ENCODE measurements around the gene DYRK3. TPM values are rescaled to one million over a fixed set of nuclear protein-coding genes. Genes with fewer than 3 reads are reported as not detected.

The DYRK3 gene
- total RNA-seq, 2 donors from 2014 or later, result 2.6 to 9.7 TPM

- DNase-seq (ENCODE audit: low spot score), result no peak
- Histone ChIP-seq H3K36me3 (no peaks in the 10 kb centered on the region), H3K27me3 (replicated peaks; ENCODE audit: insufficient read depth) (no peaks in the 10 kb centered on the region), H3K4me1 (replicated peaks) (peaks cover 8% of the 10 kb centered on the region), H3K27ac (peak overlapping the region in 1 of 2 donors; percentile 63), H3K4me3 (no peak overlapping the region), H3K9me3 (no peaks in the 10 kb centered on the region)
- intact Hi-C loops (cut with DNase I), result no loop called here
- 52% methylated on average over 7 of the region's 7 CpGs for WGBS
- TF ChIP-seq POLR2AphosphoS5 (IDR thresholded peaks at IDR 0.05) (no peak), CTCF (IDR thresholded peaks at IDR 0.05) (no peak), POLR2A (IDR thresholded peaks at IDR 0.05) (no peak)
These were observed 46.1 kb upstream of the DYRK3 start for GRCh38 chr1:206589206-206589605.

DNA sequence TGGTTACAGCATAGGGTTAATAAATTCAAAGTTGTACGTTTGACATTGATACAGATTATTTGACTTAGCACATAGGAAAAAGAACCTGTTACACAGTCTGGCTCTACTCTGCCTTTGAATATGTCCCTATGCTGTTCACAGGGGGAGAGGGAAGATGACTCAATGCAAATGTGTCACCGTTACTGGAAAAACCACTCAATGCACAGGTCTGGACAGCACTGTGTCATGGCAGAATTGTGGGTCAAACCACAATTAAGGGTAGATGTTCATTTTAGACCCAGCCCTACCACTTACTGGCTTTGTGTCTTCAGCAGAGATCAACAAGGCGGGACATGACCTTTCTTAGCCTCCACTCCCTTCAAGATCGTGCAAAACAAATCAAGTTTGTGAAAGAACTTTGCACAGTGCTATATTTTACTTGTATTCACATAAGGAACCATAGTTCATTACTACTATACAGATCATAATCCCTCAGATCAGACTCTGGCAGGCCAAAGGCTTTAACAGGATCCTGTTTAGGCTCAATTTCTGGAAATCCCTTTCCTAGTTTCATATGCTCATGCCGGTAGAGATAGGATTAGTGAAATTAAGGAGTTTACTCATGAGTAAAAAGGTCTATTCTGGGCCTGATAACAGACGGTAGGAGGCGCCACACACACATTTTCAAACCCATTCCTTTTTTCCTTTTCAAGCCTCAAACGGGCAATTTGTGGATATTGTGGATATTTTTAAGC, 45.1 kb upstream of the DYRK3 start:
- Histone ChIP-seq H3K9me3 (no peaks in the 10 kb centered on the region), H3K36me3 (no peaks in the 10 kb centered on the region), H3K4me3 (no peak overlapping the region), H3K27ac (no peak overlapping the region), H3K27me3 (replicated peaks; ENCODE audit: insufficient read depth) (no peaks in the 10 kb centered on the region), H3K4me1 (replicated peaks) (peaks cover 8% of the 10 kb centered on the region)
- no peak for DNase-seq (ENCODE audit: low spot score)
- TF ChIP-seq POLR2AphosphoS5 (IDR thresholded peaks at IDR 0.05) (no peak), CTCF (IDR thresholded peaks at IDR 0.05) (no peak), POLR2A (IDR thresholded peaks at IDR 0.05) (no peak)
- 54% methylated on average over 8 of the region's 8 CpGs for WGBS
- intact Hi-C loops (cut with DNase I), result no loop called here

DNA sequence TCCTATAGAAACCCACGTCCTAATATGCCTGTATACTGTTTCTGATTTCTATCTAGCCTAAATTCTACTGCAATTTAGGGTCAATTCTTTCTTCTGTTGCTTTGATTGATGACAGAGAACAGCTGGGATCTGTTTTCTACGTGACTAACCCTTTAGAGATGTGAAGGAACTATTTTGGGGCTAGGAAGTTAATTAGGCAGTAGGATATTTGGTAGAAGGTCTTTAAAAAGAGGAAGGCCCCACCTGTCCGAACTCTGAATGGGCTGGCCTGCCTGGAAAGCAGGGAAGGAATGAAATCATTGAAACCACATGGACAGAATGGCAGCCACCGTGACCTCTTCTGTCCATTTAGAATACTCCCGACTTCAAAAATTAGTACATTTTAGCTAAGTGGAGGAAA, 44.1 kb upstream of the DYRK3 start:
- DNase-seq (ENCODE audit: low spot score), result no peak
- Histone ChIP-seq H3K4me1 (replicated peaks) (peaks cover 8% of the 10 kb centered on the region), H3K27ac (no peak overlapping the region), H3K4me3 (no peak overlapping the region), H3K36me3 (no peaks in the 10 kb centered on the region), H3K27me3 (replicated peaks; ENCODE audit: insufficient read depth) (no peaks in the 10 kb centered on the region), H3K9me3 (no peaks in the 10 kb centered on the region)
- 85% methylated on average over 5 of the region's 5 CpGs for WGBS
- no peak for TF ChIP-seq POLR2A (IDR thresholded peaks at IDR 0.05)
- TF ChIP-seq CTCF (IDR thresholded peaks at IDR 0.05), result no peak
- TF ChIP-seq POLR2AphosphoS5 (IDR thresholded peaks at IDR 0.05), result no peak
- intact Hi-C loops (cut with DNase I), result no loop called here

DNA sequence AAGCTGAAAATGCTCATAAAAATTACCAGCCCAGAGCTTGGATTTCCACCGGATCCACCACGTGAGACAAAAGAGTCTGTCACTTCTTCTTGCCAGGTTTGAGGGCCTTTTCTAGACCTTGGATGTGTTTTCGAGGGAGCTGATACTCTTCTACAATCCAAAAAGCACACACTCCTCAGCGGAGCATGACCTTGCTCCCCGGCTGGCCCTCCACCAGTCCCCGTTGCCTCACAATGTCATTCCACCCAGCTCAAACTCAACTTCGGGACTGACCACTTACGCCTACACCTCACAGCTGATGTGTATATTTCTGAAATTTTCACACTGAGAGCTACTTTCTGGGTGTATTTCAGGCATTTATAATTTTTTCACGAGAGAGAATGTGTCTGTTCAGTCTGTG, 43.6 kb upstream of the DYRK3 start:
- H3K4me1 ChIP-seq (replicated peaks), result peaks cover 3% of the 10 kb centered on the region
- H3K9me3 ChIP-seq, result no peaks in the 10 kb centered on the region
- DNase-seq (ENCODE audit: low spot score), result no peak
- H3K4me3 ChIP-seq, result no peak overlapping the region
- no peak overlapping the region for H3K27ac ChIP-seq
- no peaks in the 10 kb centered on the region for H3K36me3 ChIP-seq
- intact Hi-C loops (cut with DNase I), result no loop called here
- no peaks in the 10 kb centered on the region for H3K27me3 ChIP-seq (replicated peaks; ENCODE audit: insufficient read depth)
- TF ChIP-seq CTCF (IDR thresholded peaks at IDR 0.05) (no peak), POLR2AphosphoS5 (IDR thresholded peaks at IDR 0.05) (no peak), POLR2A (IDR thresholded peaks at IDR 0.05) (no peak)
- WGBS, result 93% methylated on average over 9 of the region's 9 CpGs

- Histone ChIP-seq H3K4me1 (replicated peaks) (peaks cover 3% of the 10 kb centered on the region), H3K4me3 (no peak overlapping the region), H3K9me3 (no peaks in the 10 kb centered on the region), H3K27ac (no peak overlapping the region), H3K27me3 (replicated peaks; ENCODE audit: insufficient read depth) (no peaks in the 10 kb centered on the region), H3K36me3 (no peaks in the 10 kb centered on the region)
- DNase-seq (ENCODE audit: low spot score), result no peak
- no peak for TF ChIP-seq CTCF (IDR thresholded peaks at IDR 0.05)
- intact Hi-C loops (cut with DNase I), result no loop called here
- 85% methylated on average over 7 of the region's 7 CpGs for WGBS
These were observed 41.9 kb upstream of the DYRK3 start for GRCh38 chr1:206593351-206593925.
